GM19372 (cell line): ENCODE results near the gene SCN2B.

Source experiments
- ATAC-seq: cut with Tn5 transposase; IDR thresholded peaks from one replicate; pipeline ENCODE4 v1.9.1; 2021; ENCODE audit warnings: mild to moderate bottlenecking, low read depth, moderate library complexity; ENCODE audit not compliant: unreplicated experiment

Gene SCN2B

DNA sequence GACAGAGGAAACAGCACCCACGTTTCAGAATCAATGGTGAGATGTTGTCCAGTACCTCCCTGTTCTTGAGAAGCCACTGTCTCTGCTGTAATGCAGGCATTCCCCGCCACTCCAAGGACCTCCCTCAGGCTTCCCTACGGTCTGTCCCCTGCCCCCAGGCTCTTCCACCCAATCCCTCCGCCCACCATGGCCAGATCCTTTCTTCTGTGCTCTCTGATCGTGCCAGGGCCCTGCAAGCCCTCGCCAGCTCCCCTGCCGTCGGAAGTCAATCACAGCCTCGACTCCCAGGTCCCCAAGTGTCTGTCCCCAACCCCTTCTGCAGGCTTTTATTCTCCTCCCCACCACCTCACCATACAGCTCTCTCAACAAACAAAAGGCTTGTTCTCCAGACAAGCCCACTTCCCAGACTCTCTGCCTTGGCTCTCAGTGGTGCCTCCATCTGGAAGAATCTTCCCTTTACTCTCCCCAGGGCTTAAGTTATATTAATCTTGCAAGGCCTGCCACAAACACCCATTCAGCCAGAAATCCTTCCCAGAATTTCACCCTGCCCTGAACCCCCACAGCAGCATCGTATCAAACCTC lies 37.5 kb downstream of the SCN2B start:
- no peak for ATAC-seq

- no peak for ATAC-seq
Measured at GRCh38 chr11:118136801-118137200, 39.6 kb downstream of the SCN2B start.

DNA sequence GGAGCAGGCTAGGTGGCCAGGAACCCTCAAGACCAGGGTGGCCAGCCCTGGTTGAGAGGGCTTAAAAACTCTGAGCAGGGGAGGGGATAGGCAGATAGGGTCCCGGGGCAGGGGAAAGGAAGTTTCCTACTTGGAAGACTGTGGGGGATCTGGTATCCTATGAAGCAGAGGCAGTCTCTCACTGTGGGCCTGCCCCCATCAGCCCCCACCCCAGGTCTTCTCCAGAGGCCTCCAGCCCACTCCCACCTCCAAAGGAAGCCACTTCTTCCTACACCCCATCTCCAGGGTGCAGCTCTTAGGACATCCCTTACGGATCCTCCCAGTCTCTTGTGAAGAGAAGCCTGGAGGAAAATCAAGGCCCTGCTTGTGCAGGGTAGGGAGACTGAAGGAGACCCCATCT lies 40.1 kb downstream of the SCN2B start:
- ATAC-seq: no peak

DNA sequence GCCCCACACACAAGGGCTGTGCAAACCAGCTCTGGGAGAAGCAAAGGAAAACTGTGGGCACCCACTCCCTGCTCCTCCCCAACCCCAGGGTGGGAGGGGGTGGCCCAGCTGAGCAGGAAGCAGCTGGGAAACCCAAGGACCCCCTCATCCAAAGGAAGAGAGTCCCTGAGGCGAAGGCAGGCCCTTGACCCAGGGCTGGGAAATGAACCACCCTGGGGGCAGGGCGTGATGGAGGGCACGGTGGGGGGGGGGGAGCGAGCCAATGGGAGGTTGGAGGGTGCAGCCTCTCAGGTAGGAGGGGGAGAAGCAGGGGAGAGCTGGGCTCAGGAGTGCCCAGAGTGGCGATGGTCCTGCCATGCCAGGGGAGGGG lies 40.7 kb downstream of the SCN2B start:
- ATAC-seq: no peak

GRCh38 chr11:118135051-118135795 lies 41.2 kb downstream of the SCN2B start:
- ATAC-seq: no peak

GRCh38 chr11:118133816-118134215 lies 42.6 kb downstream of the SCN2B start:
- ATAC-seq: no peak

DNA sequence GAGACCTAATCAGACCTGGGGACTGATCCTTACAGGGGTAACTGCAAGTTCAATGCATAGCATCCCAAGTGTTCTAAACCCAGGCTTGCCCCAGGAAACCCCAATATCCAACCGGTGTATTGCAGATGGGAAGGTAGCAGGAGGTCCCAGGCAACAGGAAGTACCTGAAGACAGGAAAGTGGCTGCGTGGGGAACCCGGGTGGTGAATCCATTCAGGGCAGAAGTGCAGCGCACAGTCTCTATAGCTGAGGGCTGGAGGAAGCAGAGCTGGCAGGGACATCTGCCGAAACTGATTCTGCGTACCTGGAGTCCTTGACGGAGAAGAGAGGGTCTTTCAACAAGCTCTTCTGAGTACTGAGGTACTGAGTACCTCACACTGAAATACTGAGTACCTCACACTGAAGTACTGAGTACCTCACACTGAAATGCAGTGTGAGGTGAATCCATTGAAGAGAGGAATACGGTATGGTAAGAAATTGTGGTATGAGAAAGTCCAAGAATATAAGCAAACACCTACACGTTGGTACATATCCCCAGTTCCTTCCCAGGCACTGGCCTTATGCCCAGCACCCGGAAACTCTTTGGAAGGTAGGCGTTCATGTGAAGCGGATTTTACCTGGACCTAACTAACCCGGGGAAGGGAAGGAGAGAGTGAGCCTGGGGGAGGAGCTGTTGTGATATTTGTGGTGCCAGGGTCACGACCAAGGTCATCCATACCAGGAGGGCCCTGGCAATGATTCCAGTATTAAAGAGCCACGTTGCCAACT lies 43.9 kb downstream of the SCN2B start:
- ATAC-seq: no peak

DNA sequence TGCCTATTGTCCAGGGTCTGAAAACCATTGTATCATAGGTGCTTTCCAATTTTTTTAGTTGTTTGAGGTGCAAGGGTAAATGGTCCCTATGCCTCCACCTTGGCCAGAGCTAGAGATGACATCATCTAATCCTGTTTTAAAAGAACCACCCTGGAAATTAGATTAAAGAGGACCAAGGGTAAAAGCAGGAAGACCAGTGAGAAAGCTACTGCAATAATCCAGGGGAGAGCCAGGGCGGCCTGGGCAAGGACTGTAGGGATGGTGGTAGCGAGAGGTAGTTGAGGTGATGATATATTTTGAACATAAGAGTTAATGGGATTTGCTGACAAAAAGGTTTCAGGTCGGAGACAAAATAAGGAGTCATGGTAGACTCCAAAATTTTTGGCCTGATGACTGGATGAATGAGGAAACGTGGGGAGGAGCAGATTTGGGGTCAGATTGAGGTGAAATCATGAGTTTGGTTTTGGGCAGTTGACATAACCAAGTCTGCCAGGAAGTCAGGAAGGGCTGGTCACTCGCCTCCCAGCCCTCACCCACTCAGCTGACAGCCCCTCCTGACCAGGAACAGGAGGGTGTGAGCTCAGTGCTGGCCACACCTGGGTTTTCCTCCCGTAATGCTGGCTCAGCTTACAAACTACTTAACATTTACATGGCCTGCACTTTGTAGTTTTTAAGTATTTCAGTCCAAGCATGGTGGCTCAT lies 46.8 kb downstream of the SCN2B start:
- no peak for ATAC-seq

- ATAC-seq: no peak
Measured at GRCh38 chr11:118128721-118129470, 47.5 kb downstream of the SCN2B start.

DNA sequence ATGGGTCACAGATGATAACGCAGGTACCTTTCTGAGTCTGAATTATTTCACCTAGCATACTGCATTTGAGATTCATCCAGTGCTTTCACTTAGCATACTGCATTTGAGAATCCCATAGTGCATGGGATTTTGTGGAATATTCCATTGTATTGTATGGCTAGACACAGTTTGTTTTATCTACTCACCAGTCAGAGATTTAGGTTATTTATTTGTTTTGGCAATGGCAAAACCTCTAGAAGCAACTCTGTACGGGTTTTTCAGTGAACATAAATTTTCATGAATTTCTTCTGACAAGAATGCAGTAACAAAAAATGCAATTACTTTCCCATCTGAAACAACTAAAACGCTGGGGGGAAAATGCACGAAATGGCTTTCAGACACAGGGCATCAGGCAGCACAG lies 48.1 kb downstream of the SCN2B start:
- ATAC-seq: no peak

- no peak for ATAC-seq
Measured at GRCh38 chr11:118126082-118126838, 50.2 kb downstream of the SCN2B start.

- ATAC-seq: no peak
Measured at GRCh38 chr11:118124929-118125535, 51.4 kb downstream of the SCN2B start.

DNA sequence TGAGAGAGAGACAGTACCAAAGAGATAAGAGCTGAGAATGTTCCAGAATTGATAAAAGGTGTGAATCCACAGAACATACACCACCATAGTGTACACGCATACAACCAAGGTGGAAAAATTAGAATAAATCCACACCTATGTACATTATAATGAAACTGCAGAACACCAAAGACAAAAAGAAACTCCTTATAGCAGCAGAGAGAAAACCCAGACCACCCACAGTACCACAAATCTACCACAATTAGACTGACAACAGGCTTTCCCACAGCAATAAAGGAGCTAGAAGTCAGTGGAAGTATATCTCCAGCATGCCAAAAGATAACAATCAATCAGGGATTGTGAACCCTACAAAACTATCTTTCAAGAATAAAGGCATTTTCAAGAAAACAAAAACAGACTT lies 55.6 kb downstream of the SCN2B start:
- ATAC-seq: no peak

DNA sequence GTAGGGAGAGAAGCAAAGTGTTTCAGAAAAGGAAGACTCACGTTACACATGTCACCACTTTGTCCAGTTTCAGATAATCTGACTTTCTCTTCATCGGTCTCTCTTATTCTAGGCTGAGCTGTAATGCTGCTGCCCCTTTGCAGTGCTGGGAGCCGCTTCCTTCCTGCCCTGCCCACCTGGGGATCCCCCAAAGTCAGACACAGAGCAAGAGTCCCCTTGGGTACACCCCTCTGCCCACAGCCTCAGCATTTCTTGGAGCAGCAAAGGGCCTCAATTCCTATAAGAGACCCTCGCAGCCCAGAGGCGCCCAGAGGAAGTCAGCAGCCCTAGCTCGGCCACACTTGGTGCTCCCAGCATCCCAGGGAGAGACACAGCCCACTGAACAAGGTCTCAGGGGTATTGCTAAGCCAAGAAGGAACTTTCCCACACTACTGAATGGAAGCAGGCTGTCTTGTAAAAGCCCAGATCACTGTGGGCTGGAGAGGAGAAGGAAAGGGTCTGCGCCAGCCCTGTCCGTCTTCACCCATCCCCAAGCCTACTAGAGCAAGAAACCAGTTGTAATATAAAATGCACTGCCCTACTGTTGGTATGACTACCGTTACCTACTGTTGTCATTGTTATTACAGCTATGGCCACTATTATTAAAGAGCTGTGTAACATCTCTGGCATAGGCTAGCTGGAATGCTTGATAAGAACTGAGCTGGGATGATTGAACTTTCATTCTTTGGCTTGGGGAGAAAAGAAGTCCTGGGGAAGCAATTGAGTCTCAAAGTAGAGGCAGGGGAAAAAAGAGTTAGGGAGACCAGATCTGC lies 58.4 kb downstream of the SCN2B start:
- ATAC-seq: no peak

GRCh38 chr11:118115048-118115447 lies 61.4 kb downstream of the SCN2B start:
- ATAC-seq: no peak

DNA sequence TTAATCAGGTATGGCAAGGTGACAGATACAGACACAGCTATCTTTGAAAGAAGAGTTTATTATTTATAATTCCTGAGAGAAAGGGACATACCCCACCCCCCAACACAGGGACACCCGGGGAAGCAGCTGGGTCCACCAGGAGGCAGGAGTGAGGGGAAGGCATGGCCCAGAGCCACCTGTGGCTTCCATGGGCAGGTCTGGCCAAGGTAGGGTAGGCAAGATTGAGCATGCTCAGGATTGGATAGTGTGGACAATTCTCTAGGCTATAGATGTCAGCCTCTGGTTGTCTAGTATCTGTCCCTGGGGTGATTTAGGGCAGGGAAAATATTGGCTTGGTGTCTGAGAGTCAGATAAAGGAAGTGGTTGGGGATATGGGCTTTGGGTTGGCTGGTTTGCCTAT lies 62.2 kb downstream of the SCN2B start:
- no peak for ATAC-seq

GRCh38 chr11:118112711-118113430 lies 63.6 kb downstream of the SCN2B start:
- no peak for ATAC-seq
